Measurements from ENCODE around the gene HCFC1R1. TPM values are rescaled to one million over a fixed set of nuclear protein-coding genes. Genes with fewer than 3 reads are reported as not detected.

The HCFC1R1 gene
- polyA plus RNA-seq, 3 donors = 16.7 to 27.1 (median 19.9) TPM

- 4% methylated on average over 23 of the region's 52 CpGs for WGBS (ENCODE audit: insufficient coverage)
- H3K27me3 Mint-ChIP-seq (ENCODE audit: low read depth in 3 of 3) = peaks cover 36 to 51% (median 38%) of the 10 kb centered on the region in 3 donors
- H3K36me3 Mint-ChIP-seq = no peaks in the 10 kb centered on the region
- no peak within 1 kb of the TSS for H3K9ac ChIP-seq (ENCODE audit: insufficient read depth, low read length, poor library complexity, severe bottlenecking)
- peak within 1 kb of the TSS in 1 of 2 donors; percentile 71 for H3K4me3 Mint-ChIP-seq
- H2AFZ ChIP-seq (ENCODE audit: insufficient read depth, low read depth, low read length, poor library complexity, severe bottlenecking) = no peak within 1 kb of the TSS
- no peak within 1 kb of the TSS for H3K4me2 ChIP-seq (replicated peaks; ENCODE audit: extremely low read depth, low read length, poor library complexity, severe bottlenecking)
- peak; percentile 44 for TF ChIP-seq CTCF (IDR thresholded peaks at IDR 0.05)
- H3K4me1 Mint-ChIP-seq = peaks cover 35% of the 10 kb centered on the region
- peaks cover 26% of the 10 kb centered on the region for H4K20me1 ChIP-seq (ENCODE audit: insufficient read depth, low read length)
- no peaks in the 10 kb centered on the region for H3K36me3 ChIP-seq (replicated peaks in 1 of 2; ENCODE audit: control insufficient read depth in 1 of 2, insufficient read depth in 2 of 2, low read length in 2 of 2)
- H3K9me3 ChIP-seq (replicated peaks in 1 of 2; ENCODE audit: control insufficient read depth in 1 of 2, insufficient read depth in 1 of 2, low read length in 2 of 2) = no peaks in the 10 kb centered on the region
- DNase-seq = peak in 2 of 3 donors; percentile 23 to 31
- H3K79me2 ChIP-seq (ENCODE audit: insufficient read depth, low read length) = no peaks in the 10 kb centered on the region
- H3K9me3 Mint-ChIP-seq = peaks cover 0 to 6% (median 0%) of the 10 kb centered on the region in 7 donors
- intact Hi-C loops (cut with micrococcal nuclease) = no loop called here
- H3K27me3 ChIP-seq (ENCODE audit: control insufficient read depth in 2 of 2, insufficient read depth in 2 of 2, low read length in 2 of 2) = peaks cover 0 to 37% of the 10 kb centered on the region in 2 donors
- H3K27ac ChIP-seq (ENCODE audit: low read depth in 1 of 2, low read length in 2 of 2) = no peak within 1 kb of the TSS
- no peak within 1 kb of the TSS for H3K4me3 ChIP-seq (replicated peaks in 1 of 3; ENCODE audit: low read depth in 2 of 3, low read length in 3 of 3)
- H3K4me1 ChIP-seq (ENCODE audit: control insufficient read depth in 1 of 2, insufficient read depth in 2 of 2, low read length in 2 of 2) = peaks cover 43 to 46% of the 10 kb centered on the region in 2 donors
- H3K27ac Mint-ChIP-seq = no peak within 1 kb of the TSS
These were observed 5.8 kb downstream of the HCFC1R1 start, which contains the start of gene CLDN6 for GRCh38 chr16:3017794-3018506. CLDN6 (minus strand) TSS chr16:3018183; CDS start chr16:3016021, 2,162 bp downstream.

- peaks cover 38 to 57% (median 40%) of the 10 kb centered on the region in 3 donors for H3K27me3 Mint-ChIP-seq (ENCODE audit: low read depth in 3 of 3)
- Histone ChIP-seq H3K4me2 (replicated peaks; ENCODE audit: extremely low read depth, low read length, poor library complexity, severe bottlenecking) (no peak overlapping the region), H3K79me2 (ENCODE audit: insufficient read depth, low read length) (no peaks in the 10 kb centered on the region), H3K9me3 (replicated peaks in 1 of 2; ENCODE audit: control insufficient read depth in 1 of 2, insufficient read depth in 1 of 2, low read length in 2 of 2) (no peaks in the 10 kb centered on the region), H3K27me3 (ENCODE audit: control insufficient read depth in 2 of 2, insufficient read depth in 2 of 2, low read length in 2 of 2) (peaks cover 0 to 43% of the 10 kb centered on the region in 2 donors), H3K9ac (ENCODE audit: insufficient read depth, low read length, poor library complexity, severe bottlenecking) (no peak overlapping the region), H3K36me3 (replicated peaks in 1 of 2; ENCODE audit: control insufficient read depth in 1 of 2, insufficient read depth in 2 of 2, low read length in 2 of 2) (no peaks in the 10 kb centered on the region), H3K4me1 (ENCODE audit: control insufficient read depth in 1 of 2, insufficient read depth in 2 of 2, low read length in 2 of 2) (peaks cover 37 to 40% of the 10 kb centered on the region in 2 donors), H2AFZ (ENCODE audit: insufficient read depth, low read depth, low read length, poor library complexity, severe bottlenecking) (no peak overlapping the region), H3K4me3 (replicated peaks in 1 of 3; ENCODE audit: low read depth in 2 of 3, low read length in 3 of 3) (no peak overlapping the region), H3K27ac (ENCODE audit: low read depth in 1 of 2, low read length in 2 of 2) (no peak overlapping the region), H4K20me1 (ENCODE audit: insufficient read depth, low read length) (peaks cover 20% of the 10 kb centered on the region)
- no peak overlapping the region for H3K27ac Mint-ChIP-seq
- no peak for TF ChIP-seq CTCF (IDR thresholded peaks at IDR 0.05)
- H3K9me3 Mint-ChIP-seq = peaks cover 0 to 6% (median 0%) of the 10 kb centered on the region in 7 donors
- H3K4me1 Mint-ChIP-seq = peaks cover 31% of the 10 kb centered on the region
- DNase-seq = no peak
- intact Hi-C loops (cut with micrococcal nuclease) = no loop called here
- no peaks in the 10 kb centered on the region for H3K36me3 Mint-ChIP-seq
- H3K4me3 Mint-ChIP-seq = no peak overlapping the region
- WGBS (ENCODE audit: insufficient coverage) = 95% methylated on average over 19 of the region's 20 CpGs
These were observed 6.4 kb downstream of the HCFC1R1 start for GRCh38 chr16:3017344-3017743.

All from CD14-positive monocyte (primary cell).